Stimulated activated CD8-positive, alpha-beta memory T cell treated with anti-CD3 and anti-CD28 coated beads, Interleukin-15, amount 100 ng/mL, for 4 hours (primary cell): ENCODE results near the gene SLBP.
"Not testable (repeated sequence)": the region's sequence is repeated elsewhere in the genome, so short reads cannot be mapped to it uniquely, and the experiment has no call there.

Source experiments
- DNase-seq, 2 donors: peaks; one replicate each; pipeline ENCODE4 v3.0.0-alpha.2; 2020; ENCODE audit warnings: low read depth in 2 of 2

SLBP gene

GRCh38 chr4:1676605-1677525 lies 35.3 kb downstream of the SLBP start:
- DNase-seq = no peak

DNA sequence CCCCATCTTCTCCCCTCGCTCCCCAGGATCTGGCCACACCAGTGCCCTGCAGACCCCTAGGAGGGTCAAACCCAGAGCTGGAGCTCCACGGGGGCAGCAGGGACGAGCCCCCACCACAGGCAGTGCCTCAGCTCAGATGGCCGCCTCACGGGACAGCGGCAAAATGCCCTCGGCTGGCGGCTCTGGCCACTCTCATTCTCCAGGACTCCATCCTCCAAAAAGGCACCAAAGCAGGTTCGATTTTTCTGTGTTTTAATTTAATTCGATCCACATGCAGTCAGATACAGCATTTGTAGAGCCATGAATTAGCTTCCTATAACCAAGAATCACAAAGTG lies 36.3 kb downstream of the SLBP start:
- no peak for DNase-seq

- no peak for DNase-seq
Measured at GRCh38 chr4:1675136-1675801, 36.9 kb downstream of the SLBP start.

- no peak for DNase-seq
Measured at GRCh38 chr4:1674682-1675081, 37.4 kb downstream of the SLBP start.

GRCh38 chr4:1673671-1674070 lies 38.4 kb downstream of the SLBP start:
- no peak for DNase-seq

GRCh38 chr4:1671011-1671410 lies 41.1 kb downstream of the SLBP start:
- DNase-seq = not testable (repeated sequence)

- no peak for DNase-seq
Measured at GRCh38 chr4:1670279-1670678, 41.8 kb downstream of the SLBP start.

GRCh38 chr4:1669850-1670249 lies 42.3 kb downstream of the SLBP start:
- no peak for DNase-seq

DNA sequence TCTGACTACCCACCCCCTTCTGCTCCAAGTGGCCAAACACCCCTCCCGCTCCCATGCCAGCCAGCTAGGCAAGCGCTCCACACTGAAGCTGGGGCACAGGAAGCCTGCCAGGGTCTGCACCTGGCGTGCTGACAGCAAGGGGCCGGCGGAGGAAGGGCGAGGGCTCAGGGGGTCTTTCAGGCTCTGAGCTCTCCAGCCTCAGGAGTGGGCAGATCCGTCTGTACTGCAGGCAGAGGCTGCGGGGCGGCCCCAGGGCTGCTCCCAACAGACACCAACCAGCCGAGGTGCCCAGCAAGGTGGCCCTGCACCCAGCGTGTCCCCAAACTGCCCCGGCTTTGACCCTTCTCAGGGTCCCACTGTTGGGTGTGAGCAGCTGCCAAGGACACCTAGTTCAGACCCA lies 42.8 kb downstream of the SLBP start:
- no peak for DNase-seq

GRCh38 chr4:1668488-1668840 lies 43.7 kb downstream of the SLBP start:
- no peak for DNase-seq

- no peak for DNase-seq
Measured at GRCh38 chr4:1667273-1667672, 44.8 kb downstream of the SLBP start.

DNA sequence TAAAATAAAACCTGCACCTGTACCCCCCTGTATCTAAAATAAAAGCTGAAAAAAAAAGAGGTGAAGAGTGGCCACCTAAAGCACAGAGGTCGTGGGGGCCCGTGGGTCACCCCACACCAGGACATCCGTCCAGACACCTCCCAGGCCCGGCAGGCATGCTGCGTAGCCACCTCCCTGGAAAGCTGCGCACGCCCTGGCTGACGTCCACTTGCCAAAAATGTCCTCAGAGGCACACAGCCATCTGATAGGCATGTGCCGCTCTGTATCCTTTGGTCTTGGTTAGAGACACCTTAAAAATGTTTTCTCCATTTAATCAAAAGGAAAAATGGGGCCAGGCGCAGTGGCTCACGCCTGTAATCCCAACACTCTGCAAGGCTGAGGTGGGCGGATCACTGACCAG lies 45.7 kb downstream of the SLBP start:
- DNase-seq = no peak

DNA sequence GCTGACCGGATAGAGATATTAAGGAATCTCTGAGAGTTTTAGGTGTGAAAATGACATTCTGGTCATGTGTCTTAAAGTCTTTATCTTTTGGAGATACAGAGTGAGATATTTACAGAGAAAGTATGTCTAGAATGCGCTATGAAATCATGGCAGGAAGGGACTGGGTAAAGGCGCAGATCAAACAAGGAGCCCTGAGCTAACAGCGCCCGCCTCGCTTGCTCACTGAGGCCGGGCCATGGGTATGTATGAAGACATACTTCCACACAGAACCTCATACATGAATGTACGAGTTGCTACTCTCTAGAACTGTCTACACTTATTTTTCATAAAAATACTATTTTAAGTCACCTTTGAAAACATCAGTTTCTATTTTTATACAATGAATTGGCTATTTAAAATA lies 48.0 kb downstream of the SLBP start:
- no peak for DNase-seq

- no peak for DNase-seq
Measured at GRCh38 chr4:1663549-1663948, 48.6 kb downstream of the SLBP start.

- no peak for DNase-seq
Measured at GRCh38 chr4:1661695-1662094, 50.4 kb downstream of the SLBP start.

DNA sequence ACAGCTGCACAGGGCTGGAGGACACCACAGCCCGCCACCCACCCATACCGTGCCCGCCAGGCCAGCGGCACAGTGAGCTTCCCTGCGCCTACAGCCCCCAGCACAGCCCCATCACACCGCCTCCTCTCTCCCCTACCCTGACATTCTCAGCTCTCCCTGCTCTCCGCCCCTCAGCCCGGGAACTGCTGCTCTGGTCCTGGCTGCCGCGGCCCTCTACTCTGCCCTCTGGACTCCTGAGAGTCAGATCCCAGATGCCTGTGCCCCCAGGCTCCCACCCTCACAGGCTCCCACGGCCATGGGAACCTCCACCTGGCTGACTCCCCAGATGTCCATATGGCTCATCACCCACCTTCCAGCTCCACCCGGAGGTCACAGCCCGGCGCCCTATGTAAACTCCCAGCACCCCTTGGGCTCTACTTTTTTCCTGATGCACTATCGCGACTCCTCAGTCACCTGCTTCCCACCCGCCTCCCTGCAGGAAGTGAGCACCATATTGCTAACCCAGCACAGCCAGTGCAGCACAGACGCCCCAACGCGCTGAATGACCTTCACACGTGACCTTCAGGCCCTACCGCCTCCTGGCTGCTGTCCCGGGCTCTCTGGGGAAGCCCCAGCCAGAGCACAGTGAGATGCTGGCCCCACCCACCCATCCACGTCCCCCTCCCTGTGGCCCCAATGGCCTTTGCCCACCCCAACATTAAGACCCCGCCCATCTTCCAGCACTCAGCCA lies 51.0 kb downstream of the SLBP start:
- DNase-seq = no peak

- no peak for DNase-seq
Measured at GRCh38 chr4:1659104-1660043, 52.7 kb downstream of the SLBP start.

DNA sequence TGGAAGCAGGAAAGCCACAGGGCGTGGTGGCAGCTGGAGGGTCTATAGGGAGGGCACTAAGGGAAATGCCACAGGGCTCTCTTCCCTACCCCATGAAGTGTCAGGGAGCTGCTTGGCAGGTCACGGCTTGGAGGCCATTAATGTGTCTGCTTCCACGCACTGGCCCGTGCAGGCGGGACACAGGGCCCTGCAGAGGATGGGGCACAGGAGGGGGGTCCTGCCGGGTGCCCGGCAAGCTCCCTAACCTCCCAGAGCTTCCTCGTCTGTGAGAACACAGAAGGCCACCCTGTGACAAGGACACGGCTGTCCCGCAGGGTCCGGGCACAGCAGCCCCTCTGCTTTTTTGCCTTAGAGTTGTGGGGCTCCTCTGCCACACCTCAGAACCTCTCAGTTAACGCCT lies 53.5 kb downstream of the SLBP start:
- DNase-seq = no peak

- DNase-seq = no peak
Measured at GRCh38 chr4:1658146-1658545, 54.0 kb downstream of the SLBP start.

GRCh38 chr4:1656986-1657385 lies 55.1 kb downstream of the SLBP start:
- no peak for DNase-seq

- DNase-seq = no peak
Measured at GRCh38 chr4:1656132-1656531, 56.0 kb downstream of the SLBP start.

DNA sequence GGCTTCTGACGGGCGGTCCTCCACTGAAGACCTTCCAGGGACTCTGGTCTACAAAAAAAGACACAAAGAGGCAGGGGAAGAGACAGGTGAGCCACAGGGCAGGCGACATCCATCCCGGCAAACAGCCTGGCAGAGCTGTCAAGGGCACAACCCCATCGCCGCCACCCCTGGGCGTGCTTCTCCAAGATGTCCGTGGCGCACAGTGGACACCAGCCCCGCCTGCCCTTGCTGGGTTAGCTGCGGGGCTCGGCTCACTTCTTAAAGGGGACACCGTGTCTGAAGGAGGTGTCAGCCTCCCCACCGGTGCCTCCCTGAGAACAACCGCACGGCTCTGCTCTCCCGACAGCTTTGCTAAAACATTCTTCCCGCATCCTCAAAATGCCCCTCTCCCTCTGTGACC lies 56.4 kb downstream of the SLBP start:
- DNase-seq = no peak
